Duodenal mucosa (tissue), 2 donors: ENCODE results near the gene JPH4.
"Not testable (repeated sequence)": the region's sequence is repeated elsewhere in the genome, so short reads cannot be mapped to it uniquely, and the experiment has no call there.

ENCODE experiments used
- H3K27ac ChIP-seq: one replicate; pipeline ENCODE4 v1.7.0; 2013; ENCODE audit warnings: low read depth, low read length
- H3K27me3 ChIP-seq, 2 donors: one replicate each; pipeline ENCODE4 v1.7.0; 2013; ENCODE audit warnings: low read length in 2 of 2, control low read depth in 1 of 2; ENCODE audit not compliant: insufficient read depth in 2 of 2, control insufficient read depth in 1 of 2
- H3K36me3 ChIP-seq, 2 donors: one replicate each; pipeline ENCODE4 v1.7.0; 2013; ENCODE audit warnings: low read length in 2 of 2, control low read depth in 1 of 2; ENCODE audit not compliant: insufficient read depth in 2 of 2, control insufficient read depth in 1 of 2
- H3K4me1 ChIP-seq, 2 donors: one replicate each; pipeline ENCODE4 v1.7.0; 2013; ENCODE audit warnings: low read length in 2 of 2, control low read depth in 1 of 2; ENCODE audit not compliant: insufficient read depth in 2 of 2, control insufficient read depth in 1 of 2
- H3K4me3 ChIP-seq, 2 donors: one replicate each; pipeline ENCODE4 v1.7.0; 2013; ENCODE audit warnings: low read length in 2 of 2, low read depth in 1 of 2
- H3K9ac ChIP-seq, 2 donors: one replicate each; pipeline ENCODE4 v1.7.0; 2013; ENCODE audit warnings: low read length in 2 of 2, low read depth in 1 of 2
- H3K9me3 ChIP-seq, 2 donors: one replicate each; pipeline ENCODE4 v1.7.0; 2013; ENCODE audit warnings: low read length in 2 of 2, control low read depth in 1 of 2; ENCODE audit not compliant: control insufficient read depth in 1 of 2

The JPH4 gene

GRCh38 chr14:23600806-23601205 is 22.2 kb upstream of the JPH4 start:
- H3K9ac ChIP-seq, result no peak overlapping the region

DNA sequence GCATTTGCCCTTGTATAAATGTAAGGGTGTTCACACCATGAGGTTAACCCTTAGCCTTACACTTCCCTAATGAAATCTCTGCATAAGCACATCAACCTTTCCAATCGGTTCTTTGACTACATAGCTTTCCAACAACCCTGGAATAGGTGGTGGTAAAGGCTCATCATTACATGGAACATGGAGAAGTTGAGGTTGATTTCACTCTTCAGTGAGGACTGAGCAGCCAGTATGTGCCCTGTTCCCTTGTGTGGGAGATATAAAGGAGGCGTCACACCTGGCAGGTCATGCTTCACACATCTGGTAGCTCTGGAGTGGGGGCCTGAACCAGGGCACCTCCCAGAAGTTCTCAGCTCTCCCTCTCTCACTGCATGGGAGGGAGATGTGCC is 21.7 kb upstream of the JPH4 start:
- H3K9me3 ChIP-seq, result no peaks in the 10 kb centered on the region
- H3K4me1 ChIP-seq, result no peaks in the 10 kb centered on the region

More at GRCh38 chr14:23600806-23601205, 22.2 kb upstream of the JPH4 start:
- H3K4me3 ChIP-seq, result no peak overlapping the region
- H3K36me3 ChIP-seq, result no peaks in the 10 kb centered on the region
- no peaks in the 10 kb centered on the region for H3K27me3 ChIP-seq
- H3K27ac ChIP-seq, result no peak overlapping the region
- H3K9me3 ChIP-seq, result no peaks in the 10 kb centered on the region
- no peaks in the 10 kb centered on the region for H3K4me1 ChIP-seq

GRCh38 chr14:23594191-23594590 is 15.6 kb upstream of the JPH4 start:
- not testable (repeated sequence) for H3K36me3 ChIP-seq, H3K27ac ChIP-seq, H3K9ac ChIP-seq, H3K4me3 ChIP-seq, H3K4me1 ChIP-seq, H3K9me3 ChIP-seq, H3K27me3 ChIP-seq

More for the DNA sequence above, 21.7 kb upstream of the JPH4 start:
- H3K9ac ChIP-seq, result no peak overlapping the region
- no peak overlapping the region for H3K4me3 ChIP-seq
- no peaks in the 10 kb centered on the region for H3K27me3 ChIP-seq
- no peaks in the 10 kb centered on the region for H3K36me3 ChIP-seq
- H3K27ac ChIP-seq, result no peak overlapping the region

DNA sequence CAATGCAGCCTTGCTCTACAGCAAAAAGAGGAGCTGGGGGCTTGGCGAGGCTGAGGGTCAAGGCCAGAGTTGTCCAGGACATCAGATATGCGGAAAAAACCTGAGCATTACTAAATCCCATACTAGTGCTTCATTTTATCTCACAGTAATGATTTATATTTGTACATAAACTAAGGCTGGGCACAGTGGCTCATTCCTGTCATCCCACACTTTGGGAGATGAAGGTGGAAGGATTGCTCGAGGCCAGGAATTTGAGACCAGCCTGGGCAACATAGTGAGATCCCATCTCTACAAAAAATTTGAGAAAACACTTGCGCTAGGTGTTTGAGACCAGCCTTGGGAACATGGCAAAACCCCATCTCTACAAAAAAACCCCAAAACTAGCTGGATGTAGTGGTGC is 11.6 kb upstream of the JPH4 start:
- Histone ChIP-seq H3K9ac (no peak overlapping the region), H3K4me3 (no peak overlapping the region), H3K27ac (no peak overlapping the region), H3K4me1 (peaks cover 4 to 12% of the 10 kb centered on the region in 2 donors), H3K9me3 (no peaks in the 10 kb centered on the region), H3K27me3 (no peaks in the 10 kb centered on the region), H3K36me3 (no peaks in the 10 kb centered on the region)

DNA sequence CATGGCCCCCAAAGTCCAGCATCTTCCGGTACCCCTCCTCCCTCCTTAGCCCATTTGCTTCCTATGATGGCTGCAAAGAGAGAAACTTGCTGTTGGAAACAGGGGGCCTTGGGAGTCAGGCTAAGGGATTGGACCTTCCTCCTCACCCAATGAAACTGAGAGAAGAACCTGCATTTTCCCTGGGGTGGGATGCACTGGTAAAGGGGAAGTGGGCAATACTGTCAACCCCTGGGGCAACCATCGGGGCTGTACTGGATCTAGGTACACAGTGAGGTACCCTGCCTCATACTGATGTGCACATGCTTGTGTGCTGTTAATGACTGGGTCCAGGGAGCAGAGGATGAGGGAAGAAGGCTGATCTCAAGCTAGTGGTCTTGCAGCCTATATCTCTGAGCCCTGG is 11.0 kb upstream of the JPH4 start:
- Histone ChIP-seq H3K4me3 (no peak overlapping the region), H3K27me3 (no peaks in the 10 kb centered on the region), H3K9me3 (no peaks in the 10 kb centered on the region), H3K4me1 (peaks cover 4 to 12% of the 10 kb centered on the region in 2 donors), H3K27ac (no peak overlapping the region), H3K36me3 (no peaks in the 10 kb centered on the region), H3K9ac (no peak overlapping the region)

DNA sequence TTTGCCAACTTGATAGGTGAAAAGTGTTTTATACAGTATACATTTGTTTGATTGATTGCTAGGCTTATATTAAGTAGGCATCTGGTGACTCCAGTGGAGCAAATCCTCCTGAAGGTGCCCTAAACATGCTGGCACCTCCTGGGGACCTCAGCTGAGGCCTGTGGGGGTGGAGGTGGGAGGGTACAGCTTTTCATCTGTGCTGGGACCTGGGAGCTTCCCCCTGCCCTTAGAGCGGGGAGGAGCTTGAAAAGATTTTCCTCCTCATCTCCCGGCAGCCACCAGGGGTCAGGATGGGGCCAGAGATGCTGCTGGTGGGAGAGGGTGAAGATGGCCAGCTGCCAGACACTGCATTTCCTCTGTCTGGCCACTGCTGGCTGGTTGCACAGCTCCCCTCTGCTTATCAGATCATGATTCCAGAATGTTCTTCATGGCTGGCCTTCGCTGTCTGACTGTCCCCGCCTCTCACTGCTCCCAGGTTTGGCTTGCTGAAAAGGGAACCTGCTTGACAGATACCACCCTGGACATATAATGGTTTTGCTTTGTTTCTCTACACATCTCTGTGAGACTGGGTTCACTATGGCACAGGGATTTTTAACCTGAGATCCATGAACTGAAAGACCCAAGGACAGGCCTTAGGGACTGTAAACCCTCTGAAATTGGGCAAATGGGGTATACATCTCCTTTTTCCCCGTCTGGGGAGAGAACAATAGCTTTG is 10.5 kb upstream of the JPH4 start:
- Histone ChIP-seq H3K9ac (no peak overlapping the region), H3K4me3 (no peak overlapping the region), H3K9me3 (no peaks in the 10 kb centered on the region), H3K4me1 (peaks cover 4 to 12% of the 10 kb centered on the region in 2 donors), H3K27ac (no peak overlapping the region), H3K36me3 (no peaks in the 10 kb centered on the region), H3K27me3 (no peaks in the 10 kb centered on the region)

GRCh38 chr14:23584527-23585203 is 6.1 kb upstream of the JPH4 start:
- H3K27me3 ChIP-seq, H3K27ac ChIP-seq, H3K9me3 ChIP-seq, H3K4me3 ChIP-seq, H3K36me3 ChIP-seq, H3K9ac ChIP-seq: not testable (repeated sequence)
- H3K4me1 ChIP-seq, result peaks cover 4 to 10% of the 10 kb centered on the region in 2 donors

GRCh38 chr14:23583761-23584526 is 5.4 kb upstream of the JPH4 start:
- not testable (repeated sequence) for H3K27me3 ChIP-seq, H3K27ac ChIP-seq, H3K9ac ChIP-seq, H3K4me1 ChIP-seq, H3K9me3 ChIP-seq, H3K36me3 ChIP-seq, H3K4me3 ChIP-seq

GRCh38 chr14:23582906-23583760 is 4.5 kb upstream of the JPH4 start:
- H3K9me3 ChIP-seq, result no peaks in the 10 kb centered on the region
- H3K4me1 ChIP-seq, result no peaks in the 10 kb centered on the region
- H3K27me3 ChIP-seq, result peaks cover 7 to 9% of the 10 kb centered on the region in 2 donors
- no peaks in the 10 kb centered on the region for H3K36me3 ChIP-seq
- H3K9ac ChIP-seq, result no peak overlapping the region
- no peak overlapping the region for H3K4me3 ChIP-seq
- no peak overlapping the region for H3K27ac ChIP-seq
